ENCODE data around the gene HDAC10. TPM values are rescaled to one million over a fixed set of nuclear protein-coding genes. Genes with fewer than 3 reads are reported as not detected.

HDAC10 gene
- total and polyA plus RNA-seq, 10 of the 15 experiments (the other 5 are each of a cell fraction or from before 2014, with no cell fraction given) = 0.26 to 48.6 (median 5.0) TPM

DNA sequence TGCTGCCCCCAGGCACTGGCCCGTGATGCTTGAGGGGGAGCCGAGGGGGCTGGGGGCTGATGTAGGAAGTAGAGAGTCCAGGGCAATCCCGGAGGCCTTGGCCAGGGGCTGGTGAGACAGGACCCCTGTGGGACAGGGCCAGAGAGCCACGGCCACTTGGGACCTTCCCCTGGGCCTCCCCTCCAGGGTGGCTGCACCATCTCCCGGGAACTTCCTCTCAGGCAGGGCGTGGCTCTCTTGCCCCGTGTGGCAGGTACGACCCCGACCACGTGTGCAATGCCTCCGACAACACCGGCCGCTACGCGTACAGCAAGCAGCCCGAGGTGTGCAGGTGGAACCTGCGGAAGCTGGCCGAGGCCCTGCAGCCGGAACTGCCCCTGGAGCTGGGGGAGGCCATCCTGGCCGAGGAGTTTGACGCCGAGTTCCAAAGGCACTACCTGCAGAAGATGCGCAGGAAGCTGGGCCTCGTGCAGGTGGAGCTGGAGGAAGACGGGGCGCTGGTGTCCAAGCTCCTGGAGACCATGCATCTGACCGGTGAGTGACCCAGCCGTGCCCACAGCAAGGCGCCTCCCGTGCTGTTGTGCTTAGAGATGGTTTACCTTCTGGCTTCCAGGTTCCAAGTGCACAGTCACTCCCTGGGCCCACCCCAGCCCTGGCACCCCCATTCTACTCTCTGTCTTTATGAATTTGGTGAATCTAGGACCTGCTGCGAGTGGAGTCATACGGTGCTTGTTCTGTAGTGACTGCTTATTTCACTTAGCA lies 40.5 kb downstream of the HDAC10 start:
- TF ChIP-seq RAD51 (IDR thresholded peaks at IDR 0.05) (no peak), POLR2A (IDR thresholded peaks at IDR 0.05; ENCODE audit: low read depth, low read length) (peak; percentile 43; the same call in 1 of the 2 replicates), CBX3 (IDR thresholded peaks at IDR 0.05; ENCODE audit: borderline replicate concordance, low read depth) (no peak), WRNIP1 (IDR thresholded peaks at IDR 0.05; ENCODE audit: borderline replicate concordance, low read depth, low read length) (no peak)
- Histone ChIP-seq H3K79me2 (ENCODE audit: control insufficient read depth, insufficient read depth, low read length) (no peaks in the 10 kb centered on the region; the same call in 1 of the 2 replicates), H3K4me3 (no peak overlapping the region), H3K27me3 (replicated peaks in 1 of 2; ENCODE audit: control insufficient read depth in 2 of 2, insufficient read depth in 2 of 2, low read length in 1 of 2) (no peaks in the 10 kb centered on the region), H3K36me3 (ENCODE audit: control insufficient read depth in 2 of 2, insufficient read depth in 2 of 2, low read length in 1 of 2) (peaks cover 7 to 22% of the 10 kb centered on the region in 2 experiments; a peak in 3 of 4 replicates), H4K20me1 (ENCODE audit: control insufficient read depth, insufficient read depth) (no peaks in the 10 kb centered on the region; the same call in 1 of the 2 replicates), H2AFZ (ENCODE audit: control insufficient read depth, low read depth, low read length) (no peak overlapping the region), H3K9ac (ENCODE audit: control insufficient read depth, insufficient read depth, low read length) (no peak overlapping the region), H3K9me3 (replicated peaks; ENCODE audit: control insufficient read depth, insufficient read depth, low read length) (no peaks in the 10 kb centered on the region), H3K4me2 (ENCODE audit: control insufficient read depth, insufficient read depth) (no peak overlapping the region), H3K27ac (ENCODE audit: control insufficient read depth, insufficient read depth) (no peak overlapping the region), H3K4me1 (ENCODE audit: control insufficient read depth, insufficient read depth, low read length) (no peaks in the 10 kb centered on the region)
- DNase-seq (ENCODE audit: low read depth, low spot score) = no peak
- FAIRE-seq = no peak
- intact Hi-C loops (cut with micrococcal nuclease; ENCODE audit: unreplicated experiment) = no loop called here
- CTCF ChIA-PET = interaction anchor here (0.7 to 4.0 kb wide), 4 partner anchors 45 to 443 kb away, joined by 3 to 15 read pairs (median 4); no protein-coding TSS in a partner anchor
- 84% methylated on average over 32 of the region's 32 CpGs for WGBS (ENCODE audit: insufficient coverage, insufficient replicate concordance, low lambda C conversion rate, missing lambda C conversion rate)
- ATAC-seq = no peak
- BruUV-seq (replicated peaks) = no TSS peak
- RAD21 ChIA-PET (ENCODE audit: unreplicated experiment) = no interaction called here
- POLR2A ChIA-PET = interaction anchor here (0.5 to 0.6 kb wide), 2 partner anchors 53 to 453 kb away, joined by 4 to 6 read pairs; no protein-coding TSS in a partner anchor
- SMC1A ChIA-PET (ENCODE audit: uncharacterized antibody, unreplicated experiment) = no interaction called here
- in situ Hi-C loops (cut with MboI) = loop anchor here (5.0 kb wide), 1 partner anchor 63 kb away; no protein-coding TSS in a partner anchor

GRCh38 chr22:50209893-50210292 lies 41.2 kb downstream of the HDAC10 start:
- in situ Hi-C loops (cut with MboI) = loop anchor here (5.0 kb wide), 2 partner anchors 63 to 278 kb away; no protein-coding TSS in a partner anchor
- H3K4me3 ChIP-seq = no peak overlapping the region
- 41% methylated on average over 13 of the region's 20 CpGs for WGBS (ENCODE audit: insufficient coverage, insufficient replicate concordance, low lambda C conversion rate, missing lambda C conversion rate)
- CTCF ChIA-PET = interaction anchor here (2.3 kb wide), 1 partner anchor 61 kb away, joined by 13 read pairs; no protein-coding TSS in a partner anchor
- BruUV-seq (replicated peaks) = no TSS peak
- ATAC-seq (peak; percentile 90), FAIRE-seq (peak; percentile 81), DNase-seq (ENCODE audit: low read depth, low spot score) (no peak)
- intact Hi-C loops (cut with micrococcal nuclease; ENCODE audit: unreplicated experiment) = loop anchor here (1.0 kb wide), 1 partner anchor 61 kb away; no protein-coding TSS in a partner anchor
- no peaks in the 10 kb centered on the region for H3K4me1 ChIP-seq (ENCODE audit: control insufficient read depth, insufficient read depth, low read length)
- RAD21 ChIA-PET (ENCODE audit: unreplicated experiment) = no interaction called here
- no peak overlapping the region for H3K27ac ChIP-seq (ENCODE audit: control insufficient read depth, insufficient read depth)
- no peaks in the 10 kb centered on the region for H3K79me2 ChIP-seq (ENCODE audit: control insufficient read depth, insufficient read depth, low read length)
- no peak overlapping the region for H3K9ac ChIP-seq (ENCODE audit: control insufficient read depth, insufficient read depth, low read length)
- no peak overlapping the region for H3K4me2 ChIP-seq (ENCODE audit: control insufficient read depth, insufficient read depth)
- POLR2A ChIA-PET = no interaction called here
- TF ChIP-seq, protein P1, sequence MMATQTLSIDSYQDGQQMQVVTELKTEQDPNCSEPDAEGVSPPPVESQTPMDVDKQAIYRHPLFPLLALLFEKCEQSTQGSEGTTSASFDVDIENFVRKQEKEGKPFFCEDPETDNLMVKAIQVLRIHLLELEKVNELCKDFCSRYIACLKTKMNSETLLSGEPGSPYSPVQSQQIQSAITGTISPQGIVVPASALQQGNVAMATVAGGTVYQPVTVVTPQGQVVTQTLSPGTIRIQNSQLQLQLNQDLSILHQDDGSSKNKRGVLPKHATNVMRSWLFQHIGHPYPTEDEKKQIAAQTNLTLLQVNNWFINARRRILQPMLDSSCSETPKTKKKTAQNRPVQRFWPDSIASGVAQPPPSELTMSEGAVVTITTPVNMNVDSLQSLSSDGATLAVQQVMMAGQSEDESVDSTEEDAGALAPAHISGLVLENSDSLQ (IDR thresholded peaks at IDR 0.05) = peak; percentile 56; the same call in 1 of the 2 replicates
- TF ChIP-seq FOS (IDR thresholded peaks at IDR 0.05; ENCODE audit: borderline replicate concordance, extremely low read depth, insufficient read length) = no peak
- TF ChIP-seq RAD21 (IDR thresholded peaks at IDR 0.05; ENCODE audit: insufficient read depth, low read depth, low read length) = peak; percentile 73
- TF ChIP-seq SMC3 (IDR thresholded peaks at IDR 0.05; ENCODE audit: borderline replicate concordance, low read length) = peak; percentile 92
- TF ChIP-seq, protein P2, sequence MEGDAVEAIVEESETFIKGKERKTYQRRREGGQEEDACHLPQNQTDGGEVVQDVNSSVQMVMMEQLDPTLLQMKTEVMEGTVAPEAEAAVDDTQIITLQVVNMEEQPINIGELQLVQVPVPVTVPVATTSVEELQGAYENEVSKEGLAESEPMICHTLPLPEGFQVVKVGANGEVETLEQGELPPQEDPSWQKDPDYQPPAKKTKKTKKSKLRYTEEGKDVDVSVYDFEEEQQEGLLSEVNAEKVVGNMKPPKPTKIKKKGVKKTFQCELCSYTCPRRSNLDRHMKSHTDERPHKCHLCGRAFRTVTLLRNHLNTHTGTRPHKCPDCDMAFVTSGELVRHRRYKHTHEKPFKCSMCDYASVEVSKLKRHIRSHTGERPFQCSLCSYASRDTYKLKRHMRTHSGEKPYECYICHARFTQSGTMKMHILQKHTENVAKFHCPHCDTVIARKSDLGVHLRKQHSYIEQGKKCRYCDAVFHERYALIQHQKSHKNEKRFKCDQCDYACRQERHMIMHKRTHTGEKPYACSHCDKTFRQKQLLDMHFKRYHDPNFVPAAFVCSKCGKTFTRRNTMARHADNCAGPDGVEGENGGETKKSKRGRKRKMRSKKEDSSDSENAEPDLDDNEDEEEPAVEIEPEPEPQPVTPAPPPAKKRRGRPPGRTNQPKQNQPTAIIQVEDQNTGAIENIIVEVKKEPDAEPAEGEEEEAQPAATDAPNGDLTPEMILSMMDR (IDR thresholded peaks at IDR 0.05 in 2 of 3, conservative IDR thresholded peaks at IDR 0.05 in 1 of 3; ENCODE audit: control insufficient read depth in 2 of 3, extremely low read depth in 1 of 3, insufficient read depth in 1 of 3, low read depth in 3 of 3, low read length in 3 of 3) = peak; percentile 85 to 91 (median 86)
- TF ChIP-seq YY1 (IDR thresholded peaks at IDR 0.05; ENCODE audit: low read depth, low read length) = peak; percentile 54; the same call in 1 of the 2 replicates
- no peak for TF ChIP-seq CREB1 (IDR thresholded peaks at IDR 0.05; ENCODE audit: low read depth)
- TF ChIP-seq RB1 (IDR thresholded peaks at IDR 0.05; ENCODE audit: borderline replicate concordance) = peak; percentile 70; the same call in 1 of the 2 replicates
- 0 out of 2 replicates have a peak, but pooled peaks have one; percentile 12 for TF ChIP-seq POLR2A (IDR thresholded peaks at IDR 0.05; ENCODE audit: low read depth, low read length)
- TF ChIP-seq RUNX3 (IDR thresholded peaks at IDR 0.05; ENCODE audit: low read length) = peak; percentile 50
- H3K9me3 ChIP-seq (replicated peaks; ENCODE audit: control insufficient read depth, insufficient read depth, low read length) = no peaks in the 10 kb centered on the region
- peaks cover 5 to 19% of the 10 kb centered on the region in 2 experiments; a peak in 3 of 4 replicates for H3K36me3 ChIP-seq (ENCODE audit: control insufficient read depth in 2 of 2, insufficient read depth in 2 of 2, low read length in 1 of 2)
- H4K20me1 ChIP-seq (ENCODE audit: control insufficient read depth, insufficient read depth) = no peaks in the 10 kb centered on the region; the same call in 1 of the 2 replicates
- no peaks in the 10 kb centered on the region for H3K27me3 ChIP-seq (replicated peaks in 1 of 2; ENCODE audit: control insufficient read depth in 2 of 2, insufficient read depth in 2 of 2, low read length in 1 of 2)
- no peak overlapping the region for H2AFZ ChIP-seq (ENCODE audit: control insufficient read depth, low read depth, low read length)
- SMC1A ChIA-PET (ENCODE audit: uncharacterized antibody, unreplicated experiment) = no interaction called here

All from GM12878 (cell line).